GM21526 (cell line): ENCODE measurements around the gene SORL1-AS1.

Experiments used
- ATAC-seq: cut with Tn5 transposase; IDR thresholded peaks from one replicate; pipeline ENCODE4 v1.9.1; 2021; ENCODE audit warnings: moderate library complexity; ENCODE audit not compliant: unreplicated experiment, low FRiP score

SORL1-AS1 gene

GRCh38 chr11:121435551-121436511 lies 16.9 kb downstream of the SORL1-AS1 start:
- ATAC-seq: no peak

- ATAC-seq: no peak
Measured at GRCh38 chr11:121435132-121435531, 17.6 kb downstream of the SORL1-AS1 start.

- ATAC-seq: no peak
Measured at GRCh38 chr11:121431820-121432526, 20.8 kb downstream of the SORL1-AS1 start.

GRCh38 chr11:121429556-121429955 lies 23.2 kb downstream of the SORL1-AS1 start:
- ATAC-seq: no peak

- ATAC-seq: no peak
Measured at GRCh38 chr11:121427400-121427744, 25.4 kb downstream of the SORL1-AS1 start.

GRCh38 chr11:121426476-121427399 lies 26.0 kb downstream of the SORL1-AS1 start:
- no peak for ATAC-seq

GRCh38 chr11:121425828-121426227 lies 26.9 kb downstream of the SORL1-AS1 start:
- no peak for ATAC-seq

GRCh38 chr11:121422675-121423074 lies 30.1 kb downstream of the SORL1-AS1 start:
- ATAC-seq: no peak

GRCh38 chr11:121421149-121421901 lies 31.4 kb downstream of the SORL1-AS1 start:
- ATAC-seq: no peak

GRCh38 chr11:121420398-121420797 lies 32.4 kb downstream of the SORL1-AS1 start:
- ATAC-seq: no peak

GRCh38 chr11:121419836-121420235 lies 32.9 kb downstream of the SORL1-AS1 start:
- ATAC-seq: no peak

- no peak for ATAC-seq
Measured at GRCh38 chr11:121418625-121419114, 34.1 kb downstream of the SORL1-AS1 start.

- ATAC-seq: no peak
Measured at GRCh38 chr11:121417607-121418006, 35.2 kb downstream of the SORL1-AS1 start.

- ATAC-seq: no peak
Measured at GRCh38 chr11:121417055-121417551, 35.7 kb downstream of the SORL1-AS1 start.

GRCh38 chr11:121415856-121416255 lies 36.9 kb downstream of the SORL1-AS1 start:
- ATAC-seq: no peak

- ATAC-seq: no peak
Measured at GRCh38 chr11:121414141-121414913, 38.4 kb downstream of the SORL1-AS1 start.

- no peak for ATAC-seq
Measured at GRCh38 chr11:121412711-121413415, 39.9 kb downstream of the SORL1-AS1 start.

GRCh38 chr11:121412000-121412587 lies 40.7 kb downstream of the SORL1-AS1 start:
- no peak for ATAC-seq
